Heart right ventricle (tissue), 16 donors: ENCODE data around the gene ATP6V1E1. TPM values are rescaled to one million over a fixed set of nuclear protein-coding genes. Genes with fewer than 3 reads are reported as not detected.

Source experiments
- ATAC-seq, 8 donors: fragments of 200-7000 bp; cut with Tn5 transposase; one replicate each; pipeline ENCODE4 v1.9.1; 2020; ENCODE audit warnings: mild to moderate bottlenecking in 8 of 8, moderate library complexity in 8 of 8, moderate number of reproducible peaks in 1 of 8
- DNase-seq, 2 donors: peaks; one replicate each; pipeline ENCODE4 v3.0.0-alpha.2; 2020
- H3K27ac ChIP-seq, 10 donors: fragments of 200-600 bp; sonication (generic) in 2 of 10; one replicate each; pipeline versions ENCODE4 v1.5.0 to v1.8.0; 2020 to 2022; ENCODE audit warnings: mild to moderate bottlenecking in 3 of 10
- H3K27me3 ChIP-seq, 7 donors: fragments of 200-600 bp; one replicate each; pipeline ENCODE4 v1.8.0; 2021 to 2022; ENCODE audit warnings: mild to moderate bottlenecking in 2 of 7
- H3K36me3 ChIP-seq, 9 donors: fragments of 200-600 bp; sonication (generic) in 1 of 9; one replicate each; pipeline versions ENCODE4 v1.5.0 to v1.8.0; 2020 to 2022; ENCODE audit warnings: mild to moderate bottlenecking in 2 of 9
- H3K4me1 ChIP-seq, 9 donors: fragments of 200-600 bp; sonication (generic) in 1 of 9; one replicate each; pipeline versions ENCODE4 v1.5.0 to v1.8.0; 2020 to 2022; ENCODE audit warnings: mild to moderate bottlenecking in 4 of 9
- H3K4me3 ChIP-seq, 10 donors: fragments of 200-600 bp; sonication (generic) in 2 of 10; one replicate each; pipeline versions ENCODE4 v1.5.0 to v1.8.0; 2020 to 2022; ENCODE audit warnings: mild to moderate bottlenecking in 7 of 10, moderate library complexity in 2 of 10
- H3K9me3 ChIP-seq, 11 donors: fragments of 200-600 bp in 10 of 11; sonication (generic) in 2 of 11; one replicate each; pipeline versions ENCODE4 v1.5.0 to v1.8.0; 2013 to 2022; ENCODE audit warnings: mild to moderate bottlenecking in 2 of 11, control low read depth in 1 of 11, moderate library complexity in 1 of 11
- WGBS, 2 donors: extraction: QIAGEN DNeasy Blood & Tissue Kit; methylation state at CpG; one replicate each; pipeline ENCODE4 v1.1.7; 2013; ENCODE audit warnings: inconsistent platforms in 1 of 2; 5-methylcytosine and 5-hydroxymethylcytosine counted together
- intact Hi-C, 10 donors: fragments of 100-400 bp; cut with DNase I; formaldehyde crosslinking; loops; one replicate each; pipeline versions ENCODE4 v1.11.1 to v1.14.2; 2022
- polyA plus RNA-seq, 2 donors: library from polyadenylated mRNA; stranded (reverse); fragments of 200-250 nt; gene quantifications; one replicate each; pipeline ENCODE4 v1.2.3, GENCODE V29; 2013
- total RNA-seq, 10 donors: library from RNA; stranded (reverse); fragmentation: NEBNext Ultra II Directional in 3 of 10; extraction: Animal tissue kit (Norgen Biotek cat#: 25700) in 3 of 10; gene quantifications; one replicate each; pipeline versions ENCODE4 v1.2.1 to v1.2.4, GENCODE V29; 2021 to 2023
- TF ChIP-seq, protein P1 (sequence below), 9 donors: fragments of 200-600 bp; sonication (generic) in 2 of 9; IDR thresholded peaks; one replicate each; pipeline versions ENCODE4 v1.5.0 to v1.8.0; 2021 to 2022; ENCODE audit warnings: antibody characterized with exemption in 9 of 9, mild to moderate bottlenecking in 5 of 9, moderate library complexity in 1 of 9
- donor health status: Arrhythmogenic right ventricular cardiomyopathy.
- donor health status: ischemic (EF 13 %, LVEDD 7.1; RV severe dilation, severe dysfunction).
- donor health status: healthy with polysubstance abuse.
- donor health status: DM: no; HTN: yes; CAD: no.
- donor health status: DM: no; HTN: no; CAD: no.
- donor health status: ischemic (EF 25% LVEDD 6.9; RV normal size, moderate dysfunction).
- donor health status: ischemic (EF 25% LVEDD 5.7; RV mildly dilated, moderate dysfunction).
- donor health status: healthy.
- donor health status: DM: yes; HTN: yes; CAD: no.
- donor health status: Ischemic cardiomyopathy.
- donor health status: ischemic (EF 35%, LVEDD 5.7; RV mildly dilated, moderate dysfunction).
- donor health status: nonischemic (EF 11% LVEDD 7.7; RV severe dilation, severe dysfunction).
- donor health status: DM: yes; HTN: yes; CAD: no.
- donor health status: PGD.
- donor health status: ischemic (EF 29% LVEDD 5.4; RV normal size, mild dysfunction).
- donor health status: nonischemic (EF 23%, LVEDD 6.1; RV moderate dilation, normal function).

Gene ATP6V1E1
- total and polyA plus RNA-seq, 12 donors, result 73.4 to 278 (median 218) TPM

DNA sequence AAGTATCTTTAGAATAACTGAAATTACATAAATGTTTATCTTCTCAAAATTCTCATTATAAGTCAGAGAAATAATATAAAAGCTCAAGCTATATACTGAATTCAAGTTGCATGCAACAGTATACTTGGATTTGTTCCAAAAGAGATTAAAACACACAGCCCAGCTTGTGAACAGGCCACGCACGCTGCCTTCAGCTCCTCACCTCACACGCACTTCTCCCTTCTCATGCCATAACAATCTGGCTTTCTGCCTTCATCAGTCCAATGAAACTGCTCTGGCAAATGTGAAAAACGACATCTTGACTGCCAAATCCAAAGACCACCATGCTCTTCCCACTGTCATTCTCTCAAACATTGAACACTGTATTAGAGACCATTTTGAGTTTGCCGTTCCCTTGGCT is 22.1 kb downstream of the ATP6V1E1 start:
- no peak for DNase-seq
- WGBS, 2 donors, result 37 to 52% methylated on average over 5 of the region's 5 CpGs
- ATAC-seq, result peak in 7 of 8 donors; percentile 55 to 81 (median 75)
- no peaks in the 10 kb centered on the region for H3K9me3 ChIP-seq
- H3K4me3 ChIP-seq, result no peak overlapping the region
- no peaks in the 10 kb centered on the region for H3K27me3 ChIP-seq
- peaks cover 0 to 37% (median 25%) of the 10 kb centered on the region in 9 donors for H3K4me1 ChIP-seq
- intact Hi-C loops, result no loop called here
- peaks cover 0 to 93% (median under 1%) of the 10 kb centered on the region in 9 donors for H3K36me3 ChIP-seq
- TF ChIP-seq, protein P1, sequence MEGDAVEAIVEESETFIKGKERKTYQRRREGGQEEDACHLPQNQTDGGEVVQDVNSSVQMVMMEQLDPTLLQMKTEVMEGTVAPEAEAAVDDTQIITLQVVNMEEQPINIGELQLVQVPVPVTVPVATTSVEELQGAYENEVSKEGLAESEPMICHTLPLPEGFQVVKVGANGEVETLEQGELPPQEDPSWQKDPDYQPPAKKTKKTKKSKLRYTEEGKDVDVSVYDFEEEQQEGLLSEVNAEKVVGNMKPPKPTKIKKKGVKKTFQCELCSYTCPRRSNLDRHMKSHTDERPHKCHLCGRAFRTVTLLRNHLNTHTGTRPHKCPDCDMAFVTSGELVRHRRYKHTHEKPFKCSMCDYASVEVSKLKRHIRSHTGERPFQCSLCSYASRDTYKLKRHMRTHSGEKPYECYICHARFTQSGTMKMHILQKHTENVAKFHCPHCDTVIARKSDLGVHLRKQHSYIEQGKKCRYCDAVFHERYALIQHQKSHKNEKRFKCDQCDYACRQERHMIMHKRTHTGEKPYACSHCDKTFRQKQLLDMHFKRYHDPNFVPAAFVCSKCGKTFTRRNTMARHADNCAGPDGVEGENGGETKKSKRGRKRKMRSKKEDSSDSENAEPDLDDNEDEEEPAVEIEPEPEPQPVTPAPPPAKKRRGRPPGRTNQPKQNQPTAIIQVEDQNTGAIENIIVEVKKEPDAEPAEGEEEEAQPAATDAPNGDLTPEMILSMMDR (IDR thresholded peaks at IDR 0.05), result no peak
- peak overlapping the region in 3 of 10 donors; percentile 39 to 62 (median 50) for H3K27ac ChIP-seq

DNA sequence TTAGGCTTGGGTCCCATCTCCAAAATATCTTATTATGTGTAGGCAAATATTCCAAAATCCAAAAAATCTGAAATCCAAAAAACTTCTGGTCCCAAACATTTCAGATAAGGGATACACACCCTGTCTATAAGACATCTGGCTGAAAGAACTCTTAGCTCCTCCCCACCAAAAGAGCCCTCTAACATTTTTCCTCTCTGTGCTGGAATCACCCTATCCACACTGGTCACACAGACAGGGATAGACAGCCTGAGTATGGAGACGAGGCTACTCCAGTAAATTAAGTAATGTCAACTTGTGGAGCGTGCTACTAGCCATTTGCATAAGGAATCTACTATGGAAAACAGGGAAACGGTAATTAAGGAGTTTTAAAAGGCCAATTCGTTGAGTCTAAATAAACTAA is 24.9 kb downstream of the ATP6V1E1 start:
- Histone ChIP-seq H3K9me3 (no peaks in the 10 kb centered on the region), H3K4me1 (peaks cover 0 to 19% (median 12%) of the 10 kb centered on the region in 9 donors), H3K36me3 (peaks cover 0 to 95% (median 23%) of the 10 kb centered on the region in 9 donors), H3K27me3 (no peaks in the 10 kb centered on the region), H3K4me3 (no peak overlapping the region), H3K27ac (no peak overlapping the region)
- TF ChIP-seq, protein P1 (IDR thresholded peaks at IDR 0.05), result no peak
- no peak for DNase-seq
- 91 to 92% methylated on average over 4 of the region's 4 CpGs for WGBS, 2 donors
- no peak for ATAC-seq
- intact Hi-C loops, result no loop called here

DNA sequence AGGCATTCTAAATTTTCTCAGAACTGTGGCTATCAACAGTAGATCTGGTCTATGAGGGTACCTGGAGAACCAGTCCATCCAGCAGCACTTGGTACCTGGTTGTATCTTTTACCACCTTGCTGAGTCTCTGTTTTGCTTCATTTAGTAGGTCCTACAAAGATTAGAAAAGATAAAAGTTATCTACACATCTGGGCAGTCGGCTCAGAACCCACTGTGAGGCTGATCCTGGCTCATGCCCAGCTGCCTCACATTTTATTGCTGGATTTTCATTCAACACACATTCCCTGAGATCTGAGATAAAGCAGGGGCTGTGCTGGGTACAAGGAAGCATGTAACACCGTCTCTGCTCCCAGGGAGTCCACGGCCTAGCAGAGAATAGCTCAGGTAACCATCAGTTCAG is 27.5 kb downstream of the ATP6V1E1 start:
- WGBS, 2 donors, result 48 to 56% methylated on average over 3 of the region's 3 CpGs
- intact Hi-C loops, result no loop called here
- TF ChIP-seq, protein P1 (IDR thresholded peaks at IDR 0.05), result no peak
- peaks cover 3 to 96% (median 49%) of the 10 kb centered on the region in 9 donors for H3K36me3 ChIP-seq
- no peak overlapping the region for H3K27ac ChIP-seq
- H3K27me3 ChIP-seq, result no peaks in the 10 kb centered on the region
- ATAC-seq (no peak), DNase-seq (no peak)
- peaks cover 0 to 8% (median 3%) of the 10 kb centered on the region in 9 donors for H3K4me1 ChIP-seq
- H3K9me3 ChIP-seq, result no peaks in the 10 kb centered on the region
- H3K4me3 ChIP-seq, result no peak overlapping the region

DNA sequence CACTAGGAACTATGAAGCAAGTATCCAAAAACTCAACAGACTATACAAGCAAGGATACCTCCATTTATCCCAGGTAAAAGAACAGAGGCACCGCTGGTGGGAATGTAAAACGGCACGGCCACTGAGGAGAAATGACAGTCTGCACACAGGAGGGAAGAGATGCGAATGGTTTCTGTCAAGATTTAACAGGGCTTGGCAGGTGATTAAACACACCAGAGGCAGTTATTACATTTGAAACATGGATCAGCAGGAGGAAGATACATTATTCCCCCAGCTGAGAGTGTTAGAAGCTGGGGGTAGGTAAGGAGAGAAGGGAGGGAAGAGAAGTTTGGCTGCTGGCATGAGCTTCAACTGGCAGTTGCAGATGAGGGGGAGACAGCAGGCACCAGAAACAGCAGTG is 30.2 kb downstream of the ATP6V1E1 start:
- TF ChIP-seq, protein P1 (IDR thresholded peaks at IDR 0.05), result no peak
- Histone ChIP-seq H3K4me1 (no peaks in the 10 kb centered on the region), H3K4me3 (no peak overlapping the region), H3K36me3 (peaks cover 3 to 99% (median 76%) of the 10 kb centered on the region in 9 donors), H3K9me3 (no peaks in the 10 kb centered on the region), H3K27ac (no peak overlapping the region), H3K27me3 (no peaks in the 10 kb centered on the region)
- intact Hi-C loops, result no loop called here
- DNase-seq, result no peak
- no peak for ATAC-seq
- WGBS, 2 donors, result 87 to 91% methylated on average over 4 of the region's 4 CpGs
